GM12878 (cell line): ENCODE data around the gene NAP1L4. TPM values are rescaled to one million over a fixed set of nuclear protein-coding genes. Genes with fewer than 3 reads are reported as not detected.

Experiments
- ATAC-seq: fragments of 200-7000 bp; cut with Tn5 transposase; 3 replicates; pipeline ENCODE4 v1.9.1; 2020; ENCODE audit warnings: mild to moderate bottlenecking, moderate library complexity
- BruUV-seq: library from RNA; stranded (reverse); fragments of 400-500 nt; replicated peaks from 2 replicates; lab custom pipeline; 2021; lab: Mats Ljungman, UMichigan
- CTCF ChIA-PET: fragments of 300-600 bp; sonication (Branson Sonifier 250); formaldehyde crosslinking; extraction: SDS; loops from one replicate; lab custom pipeline; 2021; ENCODE audit warnings: inconsistent platforms; lab: Yijun Ruan, JAX
- POLR2A ChIA-PET: fragments of 350-600 bp; formaldehyde crosslinking; extraction: SDS; loops from one replicate; lab custom pipeline; 2021; ENCODE audit warnings: inconsistent platforms; lab: Charles Lee
- RAD21 ChIA-PET: fragments of 300-600 bp; sonication (Branson Sonifier 250); formaldehyde crosslinking; loops from one replicate; lab custom pipeline; 2023; ENCODE audit warnings: antibody characterized with exemption; ENCODE audit not compliant: unreplicated experiment; lab: Charles Lee
- SMC1A ChIA-PET: fragments of 300-600 bp; sonication (Branson Sonifier 250); formaldehyde crosslinking; loops from one replicate; lab custom pipeline; 2023; ENCODE audit not compliant: unreplicated experiment, uncharacterized antibody; lab: Charles Lee
- DNase-seq: peaks from one replicate; pipeline ENCODE4 v3.0.0-alpha.2; 2011; ENCODE audit warnings: low read depth, low spot score
- FAIRE-seq: peaks from 3 replicates; lab custom pipeline; 2011; peaks lifted over from hg19 to GRCh38; lab: Jason Lieb, UNC
- H2AFZ ChIP-seq: 2 replicates; pipeline ENCODE4 v1.6.0; 2011; ENCODE audit warnings: low read depth, low read length, control low read depth; ENCODE audit not compliant: control insufficient read depth
- H3K27ac ChIP-seq: 2 replicates; pipeline ENCODE4 v1.5.1; 2011; ENCODE audit warnings: control low read depth; ENCODE audit not compliant: control insufficient read depth, insufficient read depth
- H3K27me3 ChIP-seq, 2 experiments: replicated peaks in 1 of 2; 2 replicates each; pipeline versions ENCODE4 v1.6.0 to v1.6.1; 2011; ENCODE audit warnings: low read length in 1 of 2; ENCODE audit not compliant: control insufficient read depth in 2 of 2, insufficient read depth in 2 of 2
- H3K36me3 ChIP-seq, 2 experiments: 2 replicates each; pipeline ENCODE4 v1.5.1; 2011; ENCODE audit warnings: low read length in 1 of 2; ENCODE audit not compliant: control insufficient read depth in 2 of 2, insufficient read depth in 2 of 2
- H3K4me1 ChIP-seq: 2 replicates; pipeline ENCODE4 v1.6.1; 2011; ENCODE audit warnings: mild to moderate bottlenecking, low read length, moderate library complexity, mixed read lengths; ENCODE audit not compliant: control insufficient read depth, insufficient read depth
- H3K4me2 ChIP-seq: 2 replicates; pipeline ENCODE4 v1.6.0; 2011; ENCODE audit warnings: control low read depth; ENCODE audit not compliant: control insufficient read depth, insufficient read depth
- H3K4me3 ChIP-seq: fragments of 200-600 bp; sonication (generic); 2 replicates; pipeline ENCODE4 v1.5.1; 2016
- H3K79me2 ChIP-seq: 2 replicates; pipeline ENCODE4 v1.6.0; 2011; ENCODE audit warnings: low read length; ENCODE audit not compliant: control insufficient read depth, insufficient read depth
- H3K9ac ChIP-seq: 2 replicates; pipeline ENCODE4 v1.8.0; 2011; ENCODE audit warnings: low read length, control low read depth, mixed read lengths; ENCODE audit not compliant: control insufficient read depth, insufficient read depth
- H3K9me3 ChIP-seq: replicated peaks from 3 replicates; pipeline ENCODE4 v1.5.1; 2011; ENCODE audit warnings: mild to moderate bottlenecking, low read length; ENCODE audit not compliant: control insufficient read depth, insufficient read depth
- H4K20me1 ChIP-seq: 2 replicates; pipeline ENCODE4 v1.6.0; 2011; ENCODE audit not compliant: control insufficient read depth, insufficient read depth
- EED ChIP-seq: sonication (generic); IDR thresholded peaks from 2 replicates; pipeline ENCODE4 v1.6.1; 2016; ENCODE audit warnings: antibody characterized with exemption, low read depth
- GATAD2B ChIP-seq: fragments of 450-650 bp; conservative IDR thresholded peaks from 2 replicates; pipeline ENCODE4 v1.6.1; 2017; ENCODE audit warnings: low read depth, mild to moderate bottlenecking, moderate library complexity
- JUND ChIP-seq: IDR thresholded peaks from 2 replicates; pipeline ENCODE4 v1.6.1; 2012; ENCODE audit warnings: low read depth, mild to moderate bottlenecking, low read length, improper control_type of control experiment, moderate library complexity
- KLF5 ChIP-seq: fragments of 450-650 bp; IDR thresholded peaks from 2 replicates; pipeline ENCODE4 v1.6.1; 2014; ENCODE audit warnings: mild to moderate bottlenecking; ENCODE audit not compliant: partially characterized antibody
- LARP7 ChIP-seq: fragments of 450-650 bp; IDR thresholded peaks from 2 replicates; pipeline ENCODE4 v1.6.1; 2017; ENCODE audit warnings: mild to moderate bottlenecking
- POU2F2 ChIP-seq: IDR thresholded peaks from 3 replicates; pipeline ENCODE4 v1.6.1; 2011; ENCODE audit warnings: low read depth, mild to moderate bottlenecking, low read length, borderline replicate concordance
- SMAD5 ChIP-seq: IDR thresholded peaks from 2 replicates; pipeline ENCODE4 v1.6.1; 2016; ENCODE audit warnings: antibody characterized with exemption, low read depth
- SMC3 ChIP-seq: IDR thresholded peaks from 2 replicates; pipeline ENCODE4 v1.6.1; 2011; ENCODE audit warnings: low read length, improper control_type of control experiment, borderline replicate concordance
- SPI1 ChIP-seq: IDR thresholded peaks from 2 replicates; pipeline ENCODE4 v1.6.1; 2011; ENCODE audit warnings: low read depth, mild to moderate bottlenecking, low read length, moderate library complexity, borderline replicate concordance; ENCODE audit not compliant: insufficient read depth
- TAF1 ChIP-seq: IDR thresholded peaks from 2 replicates; pipeline ENCODE4 v1.6.1; 2011; ENCODE audit warnings: mild to moderate bottlenecking, low read depth, low read length, borderline replicate concordance
- ZBED1 ChIP-seq: IDR thresholded peaks from 2 replicates; pipeline ENCODE4 v1.6.1; 2016; ENCODE audit warnings: borderline replicate concordance
- ZNF217 ChIP-seq: fragments of 450-650 bp; IDR thresholded peaks from 2 replicates; pipeline ENCODE4 v1.6.1; 2017; ENCODE audit warnings: antibody characterized with exemption, mild to moderate bottlenecking
- WGBS: methylation state at CpG from one replicate; pipeline ENCODE4 v1.1.6; 2016; ENCODE audit warnings: low lambda C conversion rate; ENCODE audit not compliant: insufficient replicate concordance, insufficient coverage; ENCODE audit errors: missing lambda C conversion rate; 5-methylcytosine and 5-hydroxymethylcytosine counted together
- in situ Hi-C: fragments of 300-500 bp; cut with MboI; formaldehyde crosslinking; loops from 9 replicates; pipeline ENCODE4 v1.14.3; 2018; ENCODE audit warnings: mixed read lengths
- intact Hi-C: fragments of 100-400 bp; cut with micrococcal nuclease; formaldehyde crosslinking; loops from one replicate; pipeline ENCODE4 v1.14.2; 2022; ENCODE audit not compliant: unreplicated experiment
- polyA plus RNA-seq, 11 experiments: library from polyadenylated mRNA; depleted of rRNA in 4 of 11; unstranded in 6 of 11; stranded (reverse) in 5 of 11; fragments of >200 nt; fragmentation: Nextera tagmentation in 4 of 11; fragmentation: Illumina TruSeq in 1 of 11; extraction: Ambion mirVana in 4 of 11; extraction: Trizol in 1 of 11; gene quantifications; 1 replicate in 1 of 11; 2 replicates in 10 of 11; pipeline versions ENCODE4 v1.2.1 to v1.2.3, GENCODE V29; 2011 to 2016; ENCODE audit warnings: inconsistent platforms in 2 of 11, missing spikeins in 2 of 11, low read depth in 1 of 11
- total RNA-seq, 4 experiments: library from RNA; depleted of rRNA in 3 of 4; stranded (reverse); fragments of >200 nt in 3 of 4; fragmentation: Illumina TruSeq in 1 of 4; extraction: Trizol in 1 of 4; gene quantifications; 2 replicates each; pipeline versions ENCODE4 v1.2.1 to v1.2.3, GENCODE V29; 2013 to 2021
- TF ChIP-seq, protein P1 (sequence below): fragments of 450-650 bp; IDR thresholded peaks from 2 replicates; pipeline ENCODE4 v1.6.1; 2014; ENCODE audit warnings: mild to moderate bottlenecking
- TF ChIP-seq, protein P2 (sequence below): fragments of 150-350 bp; IDR thresholded peaks from 2 replicates; pipeline ENCODE4 v1.6.1; 2014; ENCODE audit warnings: mild to moderate bottlenecking, low read depth, low read length
- TF ChIP-seq, protein P3 (sequence below): fragments of 450-650 bp; IDR thresholded peaks from 2 replicates; pipeline ENCODE4 v1.6.1; 2017; ENCODE audit warnings: mild to moderate bottlenecking, low read depth, inconsistent platforms; ENCODE audit not compliant: poor library complexity, severe bottlenecking
- TF ChIP-seq, protein P4 (sequence below): fragments of 450-650 bp; IDR thresholded peaks from 2 replicates; pipeline ENCODE4 v1.6.1; 2017; ENCODE audit warnings: low read depth, mild to moderate bottlenecking, moderate library complexity

The NAP1L4 gene
- total and polyA plus RNA-seq, 10 of the 15 experiments (the other 5 are each of a cell fraction or from before 2014, with no cell fraction given), result 24.8 to 198 (median 114) TPM

DNA sequence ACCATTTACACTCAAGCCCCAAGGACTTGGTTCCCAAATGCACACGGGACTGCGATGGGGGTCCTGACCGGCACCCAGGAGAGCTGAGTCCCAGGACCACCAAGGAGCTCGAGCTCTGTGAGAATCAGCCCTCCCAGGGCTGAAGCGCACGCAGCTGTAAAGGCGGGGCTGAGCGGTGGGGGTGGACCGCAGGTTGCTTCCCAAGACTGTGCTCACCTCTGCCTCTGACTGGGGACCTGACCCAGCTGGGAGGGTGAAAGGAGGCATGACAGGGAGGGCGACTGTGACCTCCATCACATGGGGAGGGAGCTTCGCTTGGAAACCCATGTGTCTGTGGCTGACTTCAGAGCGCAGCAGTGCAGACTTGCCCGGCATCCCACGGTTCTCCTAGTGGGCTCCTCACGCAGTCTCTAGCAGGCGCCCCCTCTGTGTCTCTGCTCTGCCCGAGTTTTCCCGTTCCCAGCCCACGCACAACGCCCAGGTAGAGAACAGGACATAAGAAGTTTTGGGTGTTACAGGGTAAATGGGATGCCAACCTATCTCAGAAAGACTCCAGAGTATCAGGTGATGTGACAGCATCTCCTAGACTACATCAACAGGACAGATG lies 15.4 kb upstream of the NAP1L4 start:
- intact Hi-C loops (no loop called here), in situ Hi-C loops (no loop called here)
- Histone ChIP-seq H4K20me1 (no peaks in the 10 kb centered on the region; the same call in 1 of the 2 replicates), H3K4me3 (no peak overlapping the region), H3K27ac (no peak overlapping the region), H3K4me1 (peaks cover 7% of the 10 kb centered on the region; the same call in 1 of the 2 replicates), H3K9me3 (no peaks in the 10 kb centered on the region), H2AFZ (no peak overlapping the region), H3K9ac (no peak overlapping the region), H3K36me3 (peaks cover 8 to 35% of the 10 kb centered on the region in 2 experiments; a peak in 3 of 4 replicates), H3K79me2 (no peaks in the 10 kb centered on the region), H3K27me3 (no peaks in the 10 kb centered on the region), H3K4me2 (no peak overlapping the region)
- ChIA-PET CTCF (interaction anchor here (1.5 kb wide), 1 partner anchor 32 kb away, joined by 4 read pairs; no protein-coding TSS in a partner anchor), POLR2A (interaction anchor here (0.6 kb wide), 1 partner anchor 48 kb away, joined by 3 read pairs; no protein-coding TSS in a partner anchor), SMC1A (interaction anchor here (0.8 kb wide), 1 partner anchor 16 kb away, joined by 3 read pairs; no protein-coding TSS in a partner anchor), RAD21 (no interaction called here)
- FAIRE-seq (no peak), DNase-seq (no peak), ATAC-seq (no peak)
- WGBS, result 90% methylated on average over 20 of the region's 20 CpGs
- TF ChIP-seq KLF5, result no peak
- TF ChIP-seq, protein P1, sequence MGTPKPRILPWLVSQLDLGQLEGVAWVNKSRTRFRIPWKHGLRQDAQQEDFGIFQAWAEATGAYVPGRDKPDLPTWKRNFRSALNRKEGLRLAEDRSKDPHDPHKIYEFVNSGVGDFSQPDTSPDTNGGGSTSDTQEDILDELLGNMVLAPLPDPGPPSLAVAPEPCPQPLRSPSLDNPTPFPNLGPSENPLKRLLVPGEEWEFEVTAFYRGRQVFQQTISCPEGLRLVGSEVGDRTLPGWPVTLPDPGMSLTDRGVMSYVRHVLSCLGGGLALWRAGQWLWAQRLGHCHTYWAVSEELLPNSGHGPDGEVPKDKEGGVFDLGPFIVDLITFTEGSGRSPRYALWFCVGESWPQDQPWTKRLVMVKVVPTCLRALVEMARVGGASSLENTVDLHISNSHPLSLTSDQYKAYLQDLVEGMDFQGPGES, result no peak
- TF ChIP-seq, protein P2, sequence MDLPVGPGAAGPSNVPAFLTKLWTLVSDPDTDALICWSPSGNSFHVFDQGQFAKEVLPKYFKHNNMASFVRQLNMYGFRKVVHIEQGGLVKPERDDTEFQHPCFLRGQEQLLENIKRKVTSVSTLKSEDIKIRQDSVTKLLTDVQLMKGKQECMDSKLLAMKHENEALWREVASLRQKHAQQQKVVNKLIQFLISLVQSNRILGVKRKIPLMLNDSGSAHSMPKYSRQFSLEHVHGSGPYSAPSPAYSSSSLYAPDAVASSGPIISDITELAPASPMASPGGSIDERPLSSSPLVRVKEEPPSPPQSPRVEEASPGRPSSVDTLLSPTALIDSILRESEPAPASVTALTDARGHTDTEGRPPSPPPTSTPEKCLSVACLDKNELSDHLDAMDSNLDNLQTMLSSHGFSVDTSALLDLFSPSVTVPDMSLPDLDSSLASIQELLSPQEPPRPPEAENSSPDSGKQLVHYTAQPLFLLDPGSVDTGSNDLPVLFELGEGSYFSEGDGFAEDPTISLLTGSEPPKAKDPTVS, result no peak
- TF ChIP-seq ZBED1, result no peak
- TF ChIP-seq SPI1, result no peak
- TF ChIP-seq EED, result no peak
- no peak for TF ChIP-seq SMAD5
- no peak for TF ChIP-seq SMC3
- TF ChIP-seq, protein P3, sequence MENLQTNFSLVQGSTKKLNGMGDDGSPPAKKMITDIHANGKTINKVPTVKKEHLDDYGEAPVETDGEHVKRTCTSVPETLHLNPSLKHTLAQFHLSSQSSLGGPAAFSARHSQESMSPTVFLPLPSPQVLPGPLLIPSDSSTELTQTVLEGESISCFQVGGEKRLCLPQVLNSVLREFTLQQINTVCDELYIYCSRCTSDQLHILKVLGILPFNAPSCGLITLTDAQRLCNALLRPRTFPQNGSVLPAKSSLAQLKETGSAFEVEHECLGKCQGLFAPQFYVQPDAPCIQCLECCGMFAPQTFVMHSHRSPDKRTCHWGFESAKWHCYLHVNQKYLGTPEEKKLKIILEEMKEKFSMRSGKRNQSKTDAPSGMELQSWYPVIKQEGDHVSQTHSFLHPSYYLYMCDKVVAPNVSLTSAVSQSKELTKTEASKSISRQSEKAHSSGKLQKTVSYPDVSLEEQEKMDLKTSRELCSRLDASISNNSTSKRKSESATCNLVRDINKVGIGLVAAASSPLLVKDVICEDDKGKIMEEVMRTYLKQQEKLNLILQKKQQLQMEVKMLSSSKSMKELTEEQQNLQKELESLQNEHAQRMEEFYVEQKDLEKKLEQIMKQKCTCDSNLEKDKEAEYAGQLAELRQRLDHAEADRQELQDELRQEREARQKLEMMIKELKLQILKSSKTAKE, result no peak
- TF ChIP-seq TAF1, result no peak
- TF ChIP-seq ZNF217, result no peak
- no peak for TF ChIP-seq JUND
- no peak for TF ChIP-seq POU2F2
- TF ChIP-seq GATAD2B, result no peak
- TF ChIP-seq, protein P4, sequence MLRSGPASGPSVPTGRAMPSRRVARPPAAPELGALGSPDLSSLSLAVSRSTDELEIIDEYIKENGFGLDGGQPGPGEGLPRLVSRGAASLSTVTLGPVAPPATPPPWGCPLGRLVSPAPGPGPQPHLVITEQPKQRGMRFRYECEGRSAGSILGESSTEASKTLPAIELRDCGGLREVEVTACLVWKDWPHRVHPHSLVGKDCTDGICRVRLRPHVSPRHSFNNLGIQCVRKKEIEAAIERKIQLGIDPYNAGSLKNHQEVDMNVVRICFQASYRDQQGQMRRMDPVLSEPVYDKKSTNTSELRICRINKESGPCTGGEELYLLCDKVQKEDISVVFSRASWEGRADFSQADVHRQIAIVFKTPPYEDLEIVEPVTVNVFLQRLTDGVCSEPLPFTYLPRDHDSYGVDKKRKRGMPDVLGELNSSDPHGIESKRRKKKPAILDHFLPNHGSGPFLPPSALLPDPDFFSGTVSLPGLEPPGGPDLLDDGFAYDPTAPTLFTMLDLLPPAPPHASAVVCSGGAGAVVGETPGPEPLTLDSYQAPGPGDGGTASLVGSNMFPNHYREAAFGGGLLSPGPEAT, result no peak
- no peak for TF ChIP-seq LARP7
- no TSS peak for BruUV-seq
